CD4-positive, alpha-beta memory T cell (primary cell): ENCODE measurements around the gene CNBP. TPM values are rescaled to one million over a fixed set of nuclear protein-coding genes. Genes with fewer than 3 reads are reported as not detected.
"Not testable (repeated sequence)": the region's sequence is repeated elsewhere in the genome, so short reads cannot be mapped to it uniquely, and the experiment has no call there.

ENCODE experiments used
- CTCF ChIA-PET: fragments of 350-600 bp; sonication (Branson Sonifier 250); formaldehyde crosslinking; loops from one replicate; lab custom pipeline; 2021; ENCODE audit warnings: inconsistent platforms; ENCODE audit not compliant: partially characterized antibody; lab: Charles Lee
- POLR2A ChIA-PET: fragments of 350-600 bp; sonication (Branson Sonifier 250); formaldehyde crosslinking; loops from one replicate; lab custom pipeline; 2021; ENCODE audit not compliant: partially characterized antibody; lab: Charles Lee
- DNase-seq, 5 donors: peaks; one replicate each; pipeline versions ENCODE4 v3.0.0 to v3.0.0-alpha.2; 2020 to 2022; ENCODE audit warnings: mixed read lengths in 1 of 5
- H3K27ac ChIP-seq: one replicate; pipeline ENCODE4 v1.7.0; 2013; ENCODE audit warnings: low read depth, low read length
- H3K27me3 ChIP-seq: 2 replicates; pipeline ENCODE4 v1.7.0; 2013; ENCODE audit warnings: mild to moderate bottlenecking, low read length, moderate library complexity; ENCODE audit not compliant: insufficient read depth
- H3K36me3 ChIP-seq: 2 replicates; pipeline ENCODE4 v1.7.0; 2013; ENCODE audit warnings: mild to moderate bottlenecking, low read length, moderate library complexity; ENCODE audit not compliant: insufficient read depth
- H3K4me1 ChIP-seq: 2 replicates; pipeline ENCODE4 v1.7.0; 2013; ENCODE audit warnings: mild to moderate bottlenecking, low read length, moderate library complexity; ENCODE audit not compliant: insufficient read depth
- H3K4me3 ChIP-seq, 2 donors: one replicate each; pipeline ENCODE4 v1.7.0; 2013; ENCODE audit warnings: low read length in 2 of 2, mild to moderate bottlenecking in 1 of 2
- H3K9me3 ChIP-seq, 2 donors: one replicate each; pipeline ENCODE4 v1.7.0; 2013; ENCODE audit warnings: low read length in 2 of 2, control low read depth in 1 of 2; ENCODE audit not compliant: control insufficient read depth in 1 of 2
- H3K27ac Mint-ChIP-seq, 7 donors: one replicate each; pipeline ENCODE4 v1.8.0; 2020 to 2021; ENCODE audit warnings: mixed read lengths in 7 of 7, mild to moderate bottlenecking in 6 of 7, inconsistent platforms in 3 of 7, moderate library complexity in 3 of 7
- H3K27me3 Mint-ChIP-seq, 2 donors: one replicate each; pipeline ENCODE4 v1.8.0; 2020 to 2021; ENCODE audit warnings: mixed read lengths in 2 of 2
- H3K36me3 Mint-ChIP-seq, 2 donors: one replicate each; pipeline ENCODE4 v1.8.0; 2020 to 2021; ENCODE audit warnings: mixed read lengths in 2 of 2, inconsistent platforms in 1 of 2, mild to moderate bottlenecking in 1 of 2
- H3K4me1 Mint-ChIP-seq, 4 donors: one replicate each; pipeline ENCODE4 v1.8.0; 2020 to 2021; ENCODE audit warnings: mixed read lengths in 4 of 4, mild to moderate bottlenecking in 1 of 4
- H3K4me3 Mint-ChIP-seq, 8 donors: one replicate each; pipeline ENCODE4 v1.8.0; 2020 to 2021; ENCODE audit warnings: mixed read lengths in 8 of 8, mild to moderate bottlenecking in 7 of 8, moderate library complexity in 6 of 8, inconsistent platforms in 3 of 8
- H3K9me3 Mint-ChIP-seq, 8 donors: one replicate each; pipeline ENCODE4 v1.8.0; 2020 to 2021; ENCODE audit warnings: mixed read lengths in 8 of 8, mild to moderate bottlenecking in 5 of 8, inconsistent platforms in 3 of 8, moderate library complexity in 1 of 8
- intact Hi-C: fragments of 100-400 bp; cut with micrococcal nuclease; formaldehyde crosslinking; loops from one replicate; pipeline ENCODE4 v1.15.1; 2023
- polyA plus RNA-seq, 2 donors: library from polyadenylated mRNA; unstranded; fragments of 300-500 nt; fragmentation: Illumina TruSeq; gene quantifications; one replicate each; pipeline ENCODE4 v1.2.3, GENCODE V29; 2021
- total RNA-seq, 2 experiments: library from RNA; stranded (reverse); gene quantifications; one replicate each; pipeline ENCODE4 v1.2.3, GENCODE V29; 2021

The CNBP gene
- total and polyA plus RNA-seq, 4 experiments from 2014 or later, result 369 to 1,608 (median 669) TPM

GRCh38 chr3:129204473-129204872 lies 20.8 kb upstream of the CNBP start:
- H3K4me3 ChIP-seq, result no peak overlapping the region
- no peaks in the 10 kb centered on the region for H3K36me3 ChIP-seq
- POLR2A ChIA-PET, result no interaction called here
- Mint-ChIP-seq H3K4me3 (no peak overlapping the region), H3K27me3 (no peaks in the 10 kb centered on the region), H3K27ac (no peak overlapping the region), H3K36me3 (no peaks in the 10 kb centered on the region), H3K9me3 (no peaks in the 10 kb centered on the region), H3K4me1 (no peaks in the 10 kb centered on the region)
- CTCF ChIA-PET, result interaction anchor here (0.6 kb wide), 1 partner anchor 151 kb away, joined by 3 read pairs; no protein-coding TSS in a partner anchor
- H3K9me3 ChIP-seq, result no peaks in the 10 kb centered on the region
- H3K27me3 ChIP-seq, result no peaks in the 10 kb centered on the region
- DNase-seq, result no peak
- no peak overlapping the region for H3K27ac ChIP-seq
- no peaks in the 10 kb centered on the region for H3K4me1 ChIP-seq
- intact Hi-C loops, result no loop called here

GRCh38 chr3:129199366-129199765 lies 15.7 kb upstream of the CNBP start:
- POLR2A ChIA-PET, result no interaction called here
- Histone ChIP-seq H3K27me3 (no peaks in the 10 kb centered on the region), H3K27ac (no peak overlapping the region), H3K9me3 (no peaks in the 10 kb centered on the region), H3K36me3 (no peaks in the 10 kb centered on the region), H3K4me3 (no peak overlapping the region), H3K4me1 (no peaks in the 10 kb centered on the region)
- CTCF ChIA-PET, result interaction anchor here (0.7 to 1.2 kb wide), 2 partner anchors 146 to 147 kb away, joined by 3 read pairs; no protein-coding TSS in a partner anchor
- intact Hi-C loops, result no loop called here
- no peak for DNase-seq
- no peak overlapping the region for H3K4me3 Mint-ChIP-seq
- no peaks in the 10 kb centered on the region for H3K4me1 Mint-ChIP-seq
- no peaks in the 10 kb centered on the region for H3K36me3 Mint-ChIP-seq
- H3K27ac Mint-ChIP-seq, result no peak overlapping the region
- H3K27me3 Mint-ChIP-seq, result no peaks in the 10 kb centered on the region
- no peaks in the 10 kb centered on the region for H3K9me3 Mint-ChIP-seq

- Histone ChIP-seq H3K4me1 (no peaks in the 10 kb centered on the region), H3K4me3 (no peak overlapping the region), H3K36me3 (no peaks in the 10 kb centered on the region), H3K9me3 (no peaks in the 10 kb centered on the region), H3K27ac (no peak overlapping the region), H3K27me3 (no peaks in the 10 kb centered on the region)
- Mint-ChIP-seq H3K9me3 (no peaks in the 10 kb centered on the region), H3K27ac (no peak overlapping the region), H3K4me3 (no peak overlapping the region), H3K27me3 (no peaks in the 10 kb centered on the region), H3K36me3 (no peaks in the 10 kb centered on the region), H3K4me1 (no peaks in the 10 kb centered on the region)
- ChIA-PET POLR2A (no interaction called here), CTCF (interaction anchor here (1.6 kb wide), 1 partner anchor 227 kb away, joined by 4 read pairs; no protein-coding TSS in a partner anchor)
- no peak for DNase-seq
- intact Hi-C loops, result no loop called here
Observed at GRCh38 chr3:129197321-129197720, 13.6 kb upstream of the CNBP start.

- ChIA-PET POLR2A (no interaction called here), CTCF (interaction anchor here (1.6 kb wide), 1 partner anchor 226 kb away, joined by 4 read pairs; no protein-coding TSS in a partner anchor)
- Mint-ChIP-seq H3K27ac (no peak overlapping the region), H3K4me3 (no peak overlapping the region), H3K27me3 (no peaks in the 10 kb centered on the region), H3K36me3 (no peaks in the 10 kb centered on the region), H3K4me1 (no peaks in the 10 kb centered on the region), H3K9me3 (no peaks in the 10 kb centered on the region)
- H3K9me3 ChIP-seq, result no peaks in the 10 kb centered on the region
- no peaks in the 10 kb centered on the region for H3K27me3 ChIP-seq
- H3K4me1 ChIP-seq, result no peaks in the 10 kb centered on the region
- intact Hi-C loops, result no loop called here
- H3K4me3 ChIP-seq, result no peak overlapping the region
- no peak for DNase-seq
- no peaks in the 10 kb centered on the region for H3K36me3 ChIP-seq
- H3K27ac ChIP-seq, result no peak overlapping the region
Observed at GRCh38 chr3:129196601-129197000, 12.9 kb upstream of the CNBP start.

GRCh38 chr3:129195731-129196256 lies 12.1 kb upstream of the CNBP start:
- ChIA-PET CTCF (interaction anchor here (1.1 to 1.6 kb wide), 2 partner anchors 51 to 226 kb away, joined by 3 to 4 read pairs; no protein-coding TSS in a partner anchor), POLR2A (no interaction called here)
- H3K36me3 Mint-ChIP-seq, result no peaks in the 10 kb centered on the region
- Histone ChIP-seq H3K27me3 (no peaks in the 10 kb centered on the region), H3K4me3 (no peak overlapping the region), H3K27ac (no peak overlapping the region), H3K36me3 (no peaks in the 10 kb centered on the region), H3K9me3 (no peaks in the 10 kb centered on the region), H3K4me1 (no peaks in the 10 kb centered on the region)
- DNase-seq, result no peak
- H3K9me3 Mint-ChIP-seq, result no peaks in the 10 kb centered on the region
- intact Hi-C loops, result no loop called here
- no peaks in the 10 kb centered on the region for H3K4me1 Mint-ChIP-seq
- H3K27me3 Mint-ChIP-seq, result no peaks in the 10 kb centered on the region
- no peak overlapping the region for H3K27ac Mint-ChIP-seq
- no peak overlapping the region for H3K4me3 Mint-ChIP-seq

- H3K27ac Mint-ChIP-seq, H3K9me3 ChIP-seq, intact Hi-C loops, H3K9me3 Mint-ChIP-seq, POLR2A ChIA-PET, H3K36me3 Mint-ChIP-seq, H3K27me3 ChIP-seq, DNase-seq, H3K4me3 Mint-ChIP-seq, H3K4me1 ChIP-seq, CTCF ChIA-PET, H3K27me3 Mint-ChIP-seq, H3K4me1 Mint-ChIP-seq, H3K27ac ChIP-seq, H3K36me3 ChIP-seq, H3K4me3 ChIP-seq: not testable (repeated sequence)
Observed at GRCh38 chr3:129189793-129190192, 6.1 kb upstream of the CNBP start.

- Mint-ChIP-seq H3K36me3 (peaks cover 0 to 7% of the 10 kb centered on the region in 2 donors), H3K4me1 (peaks cover 3 to 14% (median 6%) of the 10 kb centered on the region in 4 donors), H3K27ac (peak overlapping the region in 2 of 7 donors; percentile 14 to 42), H3K27me3 (no peaks in the 10 kb centered on the region), H3K4me3 (no peak overlapping the region), H3K9me3 (peaks cover 0 to 2% (median 0%) of the 10 kb centered on the region in 8 donors)
- H3K36me3 ChIP-seq, result no peaks in the 10 kb centered on the region
- H3K9me3 ChIP-seq, result no peaks in the 10 kb centered on the region
- intact Hi-C loops, result no loop called here
- no peak overlapping the region for H3K27ac ChIP-seq
- no peak for DNase-seq
- POLR2A ChIA-PET, result no interaction called here
- peaks cover 9% of the 10 kb centered on the region for H3K4me1 ChIP-seq
- H3K4me3 ChIP-seq, result no peak overlapping the region
- H3K27me3 ChIP-seq, result no peaks in the 10 kb centered on the region
- CTCF ChIA-PET, result interaction anchor here (2.9 kb wide), 1 partner anchor 58 kb away, joined by 7 read pairs; no protein-coding TSS in a partner anchor
Observed at GRCh38 chr3:129187857-129188256, 4.2 kb upstream of the CNBP start.
